ENCODE data around the gene KHDC4.

Gene KHDC4

GRCh38 chr1:155934097-155934935, at the start of gene KHDC4:
TSS of gene KHDC4 (minus strand) at chr1:155934413. CDS start at chr1:155934373, 40 bp downstream.
- peak; percentile 98 for ATAC-seq
- DNase-seq, result peak; percentile 91

- no peak for DNase-seq
- ATAC-seq, result no peak
These were observed 49.2 kb upstream of the KHDC4 start for GRCh38 chr1:155983191-155984024.

GRCh38 chr1:155982106-155982505, 47.9 kb upstream of the KHDC4 start:
- ATAC-seq, result no peak
- DNase-seq, result no peak

- DNase-seq (no peak), ATAC-seq (no peak)
These were observed 47.3 kb upstream of the KHDC4 start for GRCh38 chr1:155981266-155982088.

GRCh38 chr1:155979597-155980343, 45.6 kb upstream of the KHDC4 start:
- DNase-seq, result peak; percentile 30

GRCh38 chr1:155978973-155979429, 44.8 kb upstream of the KHDC4 start:
- DNase-seq, result peak; percentile 49
- ATAC-seq, result no peak

More at GRCh38 chr1:155979597-155980343, 45.6 kb upstream of the KHDC4 start:
- no peak for ATAC-seq

- DNase-seq, result peak; percentile 91
- ATAC-seq, result peak; percentile 67
These were observed 44.2 kb upstream of the KHDC4 start, which contains the start of gene ARHGEF2 for GRCh38 chr1:155978325-155978972. TSS of gene ARHGEF2 (minus strand) at chr1:155978547. CDS start at chr1:155978427, 120 bp downstream.

- ATAC-seq, result peak; percentile 60
These were observed 43.6 kb upstream of the KHDC4 start for GRCh38 chr1:155977690-155978324.

GRCh38 chr1:155976913-155977689, 42.9 kb upstream of the KHDC4 start:
- ATAC-seq (peak; percentile 4), DNase-seq (peak; percentile 50)

More at GRCh38 chr1:155977690-155978324, 43.6 kb upstream of the KHDC4 start:
- peak; percentile 90 for DNase-seq

GRCh38 chr1:155976062-155976912, 42.1 kb upstream of the KHDC4 start:
- ATAC-seq (no peak), DNase-seq (peak; percentile 81)

GRCh38 chr1:155975375-155976061, 41.3 kb upstream of the KHDC4 start:
- DNase-seq (no peak), ATAC-seq (no peak)

GRCh38 chr1:155974208-155975115, 40.2 kb upstream of the KHDC4 start:
- DNase-seq (no peak), ATAC-seq (no peak)

GRCh38 chr1:155973723-155974122, 39.5 kb upstream of the KHDC4 start:
- ATAC-seq, result no peak
- no peak for DNase-seq

GRCh38 chr1:155971910-155972809, 37.9 kb upstream of the KHDC4 start:
- no peak for ATAC-seq
- no peak for DNase-seq

GRCh38 chr1:155970531-155971167, 36.4 kb upstream of the KHDC4 start:
- peak; percentile 81 for ATAC-seq
- DNase-seq, result peak; percentile 57
